NCI-H146 treated with DMSO at 0.1 percent for 48 hours (cell line): Measurements from ENCODE around the gene NLRC5.

ENCODE experiments used
- DNase-seq: peaks from one replicate; lab custom pipeline; 2025; ENCODE audit not compliant: unreplicated experiment; lab: John Stamatoyannopoulos, UW

The NLRC5 gene

DNA sequence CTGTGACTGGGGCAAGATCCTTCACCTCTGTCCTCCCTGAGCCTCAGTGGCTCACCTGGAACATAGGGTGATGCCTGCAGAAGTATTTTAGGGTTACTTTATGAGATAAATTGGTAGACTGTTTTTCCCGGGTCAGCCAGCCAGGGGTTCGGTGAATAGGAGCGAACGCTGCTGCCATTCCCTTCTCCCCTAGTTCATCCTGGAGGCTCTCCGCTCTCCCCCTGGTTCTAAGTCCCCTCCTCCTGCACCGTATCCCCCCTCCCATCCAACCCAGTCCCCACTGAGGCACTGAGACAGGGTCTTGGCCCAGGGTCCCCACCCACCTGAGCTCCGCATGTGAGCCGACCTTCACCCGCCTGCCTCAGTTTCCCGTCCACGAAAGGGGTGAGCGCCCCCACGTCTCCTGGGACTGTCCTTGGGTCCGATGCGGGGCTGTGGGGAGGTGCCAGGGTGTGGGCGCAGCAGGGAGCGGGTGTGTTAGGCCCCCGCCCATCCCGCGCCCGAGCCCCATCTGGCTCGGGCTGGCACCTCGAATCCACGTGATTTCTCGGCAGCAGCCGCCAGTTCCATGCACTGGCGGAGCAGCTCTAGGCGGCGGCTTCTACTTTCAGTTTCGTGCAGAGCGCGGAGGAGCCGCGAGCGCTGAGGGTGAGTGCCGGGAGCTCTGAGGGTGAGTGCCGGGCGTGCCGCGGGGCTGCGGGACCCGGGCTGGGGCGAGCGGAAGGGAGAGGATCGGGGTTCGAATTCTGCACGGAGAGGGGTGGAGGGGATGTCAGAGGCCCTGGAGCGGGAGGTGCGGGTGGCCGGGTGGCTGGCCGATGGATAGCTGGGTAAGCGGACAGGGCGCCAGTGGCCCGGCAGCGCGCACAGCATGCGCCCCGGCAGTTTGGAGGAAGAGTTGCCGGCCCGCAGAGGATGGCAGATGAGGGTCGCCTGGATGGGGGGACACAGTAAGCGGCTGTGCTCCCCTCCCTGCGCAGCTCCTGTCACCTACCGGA is at the start of gene NLRC5:
Gene NLRC5 (plus strand): TSS at position 610 of the 998 bp plus-strand sequence. CDS start 31,156 bp downstream, outside the sequence.
- DNase-seq, result peak; percentile 17

- DNase-seq, result peak; percentile 25
Measured at GRCh38 chr16:56939801-56940200, 49.6 kb upstream of the NLRC5 start.

- no peak for DNase-seq
Measured at GRCh38 chr16:56941092-56941491, 48.3 kb upstream of the NLRC5 start.

DNA sequence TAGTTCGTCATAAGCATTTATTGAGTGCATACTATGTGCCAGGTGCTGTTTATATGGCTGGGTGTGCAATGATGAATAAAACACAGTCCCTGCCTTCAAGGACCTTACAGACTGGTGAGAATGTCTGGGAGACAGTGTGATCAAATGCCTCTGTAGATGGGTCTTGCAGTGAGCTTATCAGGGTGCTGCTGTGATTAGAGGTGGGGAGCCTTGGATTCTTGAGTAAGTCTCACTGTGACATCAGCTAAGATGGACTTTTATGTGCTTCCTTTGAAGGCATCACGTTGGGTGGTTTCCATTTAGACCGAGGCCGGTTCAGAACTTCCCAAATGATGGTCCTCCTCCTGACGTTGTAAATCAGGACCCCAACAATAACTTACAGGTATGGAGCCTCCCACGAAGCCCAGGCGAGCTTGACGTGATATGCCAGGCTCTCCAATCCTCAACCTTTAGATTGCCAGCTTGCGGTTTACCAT is 47.5 kb upstream of the NLRC5 start:
- DNase-seq, result no peak

DNA sequence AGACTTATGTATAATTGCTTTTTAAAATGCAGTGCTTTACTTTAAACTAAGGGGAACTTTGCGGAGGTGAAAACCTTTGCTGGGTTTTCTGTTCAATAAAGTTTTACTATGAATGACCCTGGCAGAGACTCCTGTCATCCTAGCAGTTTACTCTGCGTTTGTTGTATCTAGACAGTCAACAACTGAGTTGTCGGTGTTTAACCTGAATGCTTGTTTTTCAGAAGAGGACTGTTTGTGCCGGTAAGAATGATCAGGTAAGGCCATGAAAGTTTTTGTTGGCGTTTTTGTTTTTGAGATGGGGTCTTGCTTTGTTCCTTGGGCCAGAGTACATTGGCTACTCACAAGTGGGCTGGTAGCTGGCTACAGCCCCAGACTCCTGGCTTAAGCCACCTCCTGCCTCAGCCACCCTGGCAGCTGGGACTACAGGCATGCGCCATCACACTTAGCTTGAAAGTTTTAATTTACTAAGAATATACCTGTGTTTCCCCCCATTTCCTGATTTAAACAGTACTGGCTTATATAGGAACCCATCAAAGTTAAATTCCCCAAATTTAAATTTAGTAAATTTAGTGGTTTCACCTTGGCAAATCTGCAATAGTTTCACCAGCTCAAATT is 45.5 kb upstream of the NLRC5 start:
- DNase-seq, result no peak

GRCh38 chr16:56944954-56945839 is 44.2 kb upstream of the NLRC5 start:
- no peak for DNase-seq

DNA sequence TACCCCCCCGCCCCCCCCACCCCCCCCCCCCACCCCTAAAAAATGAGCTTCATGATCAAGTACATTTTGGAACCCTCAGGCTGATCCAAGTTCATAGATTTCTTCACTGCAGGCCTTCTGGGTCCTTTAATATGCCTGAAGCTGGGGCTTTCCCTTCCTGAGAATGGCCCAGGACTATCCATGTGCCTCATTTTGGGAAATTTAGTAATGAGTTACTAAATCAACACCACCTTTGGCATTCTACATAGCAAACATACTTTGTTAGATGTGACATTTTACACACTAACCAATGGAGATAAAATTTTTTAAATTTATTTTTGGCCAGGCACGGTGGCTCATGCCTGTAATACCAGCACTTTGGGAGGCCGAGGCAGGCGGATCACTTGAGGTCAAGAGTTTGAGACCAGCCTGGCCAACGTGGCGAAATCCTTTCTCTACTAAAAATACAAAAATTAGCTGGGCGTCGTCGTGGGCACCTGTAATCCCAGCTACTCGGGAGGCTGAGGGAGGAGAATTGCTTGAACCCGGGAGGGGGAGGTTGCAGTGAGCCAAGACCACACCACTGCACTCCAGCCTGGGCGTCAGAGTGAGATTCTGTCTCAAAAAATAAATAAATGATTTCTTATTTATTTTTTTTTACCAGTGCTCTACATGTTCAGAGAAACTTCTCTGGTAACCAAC is 43.4 kb upstream of the NLRC5 start:
- no peak for DNase-seq

DNA sequence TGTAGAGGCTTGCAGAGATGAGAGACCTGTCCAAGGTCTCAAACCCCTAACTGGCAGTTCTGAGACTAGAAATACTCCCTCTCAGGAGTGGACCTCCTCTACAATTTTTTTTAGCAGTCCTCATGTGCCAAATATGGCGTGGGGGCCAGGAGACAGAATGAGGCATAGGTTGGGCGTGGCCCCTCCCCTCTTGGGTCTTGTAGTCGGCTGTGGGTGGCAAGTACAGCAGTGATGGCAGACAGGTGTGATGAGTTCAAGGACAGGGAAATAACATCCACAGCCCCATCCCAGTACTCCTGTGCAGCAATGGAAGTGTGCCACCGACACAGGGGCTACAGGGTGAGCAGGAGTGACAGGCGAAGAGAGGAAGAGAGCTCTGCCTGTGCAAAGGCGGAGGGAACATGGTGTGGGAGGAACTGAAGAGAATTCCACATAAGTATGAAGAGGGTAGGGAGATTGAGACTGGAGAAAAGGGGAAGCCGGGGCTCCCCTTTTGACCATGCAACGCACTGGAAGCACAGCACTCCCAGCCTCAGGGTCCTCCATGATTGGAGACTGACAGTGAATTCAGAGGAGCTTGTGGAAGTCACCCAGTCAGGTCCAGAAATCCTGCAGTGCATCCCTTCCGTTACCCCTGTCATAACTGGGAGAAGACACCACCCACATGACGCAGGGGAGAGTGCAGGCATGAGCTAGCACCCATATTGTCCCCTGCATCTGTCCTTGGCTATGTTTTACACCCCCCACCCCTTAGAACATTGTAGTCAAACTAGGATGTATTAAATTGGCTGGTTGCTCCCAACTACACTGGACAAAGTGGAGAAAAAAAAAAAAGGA is 42.4 kb upstream of the NLRC5 start:
- no peak for DNase-seq

DNA sequence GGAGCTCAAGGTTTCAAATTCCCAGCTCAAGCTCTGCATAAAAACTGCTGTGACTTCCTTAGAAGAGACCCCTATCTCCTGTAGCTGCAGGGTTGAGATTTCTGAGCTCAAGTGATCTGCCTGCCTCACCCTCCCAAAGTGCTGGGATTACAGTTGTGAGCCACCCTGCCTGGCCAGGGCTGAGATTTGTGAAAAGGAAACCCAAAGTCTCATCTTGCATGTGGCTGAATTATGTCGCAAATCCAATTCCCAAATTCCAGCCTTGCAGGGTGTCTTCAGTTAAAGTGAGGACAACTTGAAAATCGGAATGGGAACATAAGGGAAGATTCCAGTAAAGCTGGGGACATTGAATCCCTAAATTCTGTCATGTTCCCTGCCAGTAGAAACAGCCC is 41.8 kb upstream of the NLRC5 start:
- DNase-seq, result no peak

GRCh38 chr16:56948234-56948633 is 41.1 kb upstream of the NLRC5 start:
- no peak for DNase-seq

- no peak for DNase-seq
Measured at GRCh38 chr16:56950051-56950450, 39.3 kb upstream of the NLRC5 start.

GRCh38 chr16:56950455-56950854 is 38.9 kb upstream of the NLRC5 start:
- DNase-seq, result no peak

DNA sequence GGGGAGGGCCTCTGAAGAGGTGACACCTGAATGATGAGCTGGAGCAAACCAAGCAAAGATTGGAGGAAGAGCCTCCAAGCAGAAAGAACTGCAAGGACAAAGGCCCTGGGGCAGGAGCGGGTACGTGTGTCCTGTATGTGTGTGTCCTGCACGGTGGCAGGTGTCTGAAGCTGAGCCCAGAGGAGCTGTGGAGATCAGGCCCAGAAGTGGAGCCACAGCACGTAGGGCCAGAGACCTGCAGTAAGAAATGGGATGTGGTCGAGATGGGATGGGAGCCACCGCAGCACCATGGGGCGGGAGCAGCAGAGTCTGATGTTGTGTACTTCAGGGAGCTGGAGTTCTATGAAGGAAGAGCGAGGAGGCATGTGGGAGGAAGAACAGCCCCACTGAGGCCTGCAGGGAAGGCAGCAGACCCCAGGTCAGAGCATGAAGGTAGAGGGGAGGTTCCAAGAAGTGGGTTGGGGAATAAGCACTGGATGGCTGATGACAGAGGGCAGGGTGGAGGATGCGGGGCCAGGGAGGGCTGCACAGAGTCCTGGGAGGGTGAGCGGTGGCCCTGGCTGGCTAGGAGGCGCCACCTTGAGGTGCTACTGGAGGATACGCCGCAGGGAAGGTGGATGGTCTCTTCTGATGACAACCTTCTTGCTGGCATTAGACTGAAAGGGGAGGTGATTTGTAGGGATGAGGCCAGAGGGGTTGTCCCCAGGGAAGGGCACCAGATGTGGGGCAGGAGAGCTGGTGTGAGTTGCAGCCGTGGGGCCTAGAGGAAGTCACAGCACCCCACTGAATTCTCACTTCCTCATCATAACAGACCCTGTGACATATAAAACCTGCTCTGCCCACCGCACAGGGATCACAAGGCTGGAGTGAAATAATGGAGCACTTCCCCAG is 38.2 kb upstream of the NLRC5 start:
- peak; percentile 8 for DNase-seq

GRCh38 chr16:56953006-56953405 is 36.4 kb upstream of the NLRC5 start:
- DNase-seq, result no peak

GRCh38 chr16:56956076-56956475 is 33.3 kb upstream of the NLRC5 start:
- DNase-seq, result no peak

DNA sequence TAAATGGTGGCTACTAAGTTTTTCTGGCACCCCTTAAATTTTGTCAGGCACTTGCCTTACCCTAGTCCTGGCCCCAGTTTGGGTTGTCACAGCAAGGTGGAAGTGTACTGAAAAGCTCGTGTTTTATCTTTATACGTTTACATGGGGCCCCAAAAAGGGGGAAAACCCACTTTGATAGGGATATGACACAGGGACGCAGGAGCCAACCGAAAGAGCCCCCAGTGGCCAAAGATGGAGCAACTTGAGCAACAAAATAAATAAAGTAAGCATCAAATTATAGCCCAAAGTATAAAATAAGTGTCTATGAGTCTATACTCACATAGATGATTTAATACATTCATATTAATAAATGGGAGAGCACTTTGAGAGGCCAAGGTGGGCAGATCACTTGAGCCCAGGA is 32.6 kb upstream of the NLRC5 start:
- no peak for DNase-seq

DNA sequence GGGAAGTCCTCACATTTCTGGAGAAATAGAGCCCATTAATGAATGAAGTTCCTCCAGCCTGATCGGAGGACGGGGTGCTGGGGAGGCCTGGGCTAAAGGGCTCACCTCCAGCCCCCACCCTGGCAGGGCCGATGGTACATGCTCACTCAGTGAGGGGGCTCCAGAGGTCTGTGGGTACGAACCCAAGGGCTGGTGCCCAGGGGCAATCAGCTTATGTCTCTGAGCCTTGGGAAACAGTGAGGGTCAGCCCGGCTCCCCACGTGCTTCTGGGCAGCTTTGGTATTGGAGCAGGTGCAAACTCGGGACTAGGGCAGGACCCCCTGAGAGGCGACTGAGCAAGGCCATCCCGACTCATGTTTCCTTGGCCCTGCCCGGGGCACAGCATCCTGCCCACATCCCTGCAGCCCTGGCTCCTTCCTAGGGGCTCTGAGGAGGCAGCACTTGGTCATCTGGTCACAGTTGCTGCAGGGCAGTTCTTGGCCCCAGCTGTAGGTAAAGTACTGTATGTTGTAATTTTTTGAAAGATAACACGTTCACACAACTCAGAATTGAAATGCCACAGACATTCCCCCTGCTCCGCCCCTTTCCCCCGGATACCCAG is 28.6 kb upstream of the NLRC5 start:
- no peak for DNase-seq

DNA sequence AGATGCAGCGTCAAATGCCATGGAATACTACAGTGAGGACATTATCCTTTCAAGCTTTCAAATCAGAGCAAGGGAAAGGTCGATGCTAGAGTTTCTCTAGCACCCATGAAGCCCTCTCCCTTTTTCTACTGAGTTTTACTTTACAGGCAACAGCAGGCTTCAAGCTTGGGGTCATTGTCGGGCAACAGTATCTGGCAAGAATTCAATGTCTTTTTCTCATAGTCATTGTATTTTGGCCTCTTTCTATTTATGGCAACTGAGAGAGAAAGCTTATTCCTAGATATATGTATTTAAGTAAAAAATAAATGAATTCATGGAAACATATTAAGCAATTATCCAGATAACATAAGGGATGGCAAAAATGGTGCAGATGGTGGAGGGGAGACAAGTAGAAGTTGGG is 28.0 kb upstream of the NLRC5 start:
- no peak for DNase-seq
